Ovary (tissue), 9 donors: ENCODE results near the gene KRTAP4-8. TPM values are rescaled to one million over a fixed set of nuclear protein-coding genes. Genes with fewer than 3 reads are reported as not detected.
"Not testable (repeated sequence)": the region's sequence is repeated elsewhere in the genome, so short reads cannot be mapped to it uniquely, and the experiment has no call there.

ENCODE experiments used
- DNase-seq, 5 donors: peaks; one replicate each; pipeline ENCODE4 v3.0.0-alpha.2; 2019 to 2020
- H3K27ac ChIP-seq, 2 donors: fragments of 200-600 bp; one replicate each; pipeline versions ENCODE4 v1.5.1 to v1.8.0; 2019 to 2022
- H3K27me3 ChIP-seq: fragments of 200-600 bp; one replicate; pipeline ENCODE4 v1.8.0; 2022
- H3K36me3 ChIP-seq: fragments of 200-600 bp; sonication (generic); one replicate; pipeline ENCODE4 v1.5.1; 2019
- H3K4me1 ChIP-seq: one replicate; pipeline ENCODE4 v1.8.1; 2013; ENCODE audit warnings: mild to moderate bottlenecking, moderate library complexity; ENCODE audit not compliant: insufficient read depth
- H3K4me3 ChIP-seq: fragments of 200-600 bp; sonication (generic); one replicate; pipeline ENCODE4 v1.5.1; 2017
- H3K9me3 ChIP-seq, 2 donors: fragments of 200-600 bp in 1 of 2; sonication (generic) in 1 of 2; one replicate each; pipeline versions ENCODE4 v1.5.1 to v1.8.1; 2013 to 2019; ENCODE audit warnings: mild to moderate bottlenecking in 1 of 2, moderate library complexity in 1 of 2
- EP300 ChIP-seq: sonication (generic); formaldehyde crosslinking; IDR thresholded peaks from one replicate; pipeline ENCODE4 v1.6.1; 2017; ENCODE audit warnings: antibody characterized with exemption
- POLR2A ChIP-seq: fragments of 450-650 bp; IDR thresholded peaks from one replicate; pipeline ENCODE4 v1.6.1; 2017; ENCODE audit warnings: antibody characterized with exemption, mild to moderate bottlenecking, moderate library complexity
- WGBS, 3 donors: extraction: QIAGEN DNeasy Blood & Tissue Kit in 1 of 3; methylation state at CpG; one replicate each; pipeline versions ENCODE4 v1.1.5 to v1.1.7; 2013 to 2017; 5-methylcytosine and 5-hydroxymethylcytosine counted together
- intact Hi-C, 4 donors: fragments of 100-400 bp; cut with DNase I; formaldehyde crosslinking; loops; one replicate each; pipeline versions ENCODE4 v1.11.0 to v1.15.1; 2022 to 2023
- polyA plus RNA-seq, 2 donors: library from polyadenylated mRNA; stranded (reverse); fragments of 200-250 nt in 1 of 2; fragments of 350-450 nt in 1 of 2; fragmentation: Illumina TruSeq in 1 of 2; extraction: RNeasy Lipid Tissue Mini Kit (QIAGEN cat#74804) in 1 of 2; gene quantifications; one replicate each; pipeline ENCODE4 v1.2.3, GENCODE V29; 2013 to 2014
- total RNA-seq, 7 donors: library from RNA; depleted of rRNA in 2 of 7; stranded (reverse); fragments of >200 nt in 2 of 7; fragmentation: NEBNext Ultra II Directional in 3 of 7; extraction: Animal tissue kit (Norgen Biotek cat#: 25700) in 3 of 7; gene quantifications; one replicate each; pipeline versions ENCODE4 v1.1.0 to v1.2.4, GENCODE V29; 2016 to 2023
- TF ChIP-seq, protein P1 (sequence below), 3 donors: fragments of 450-650 bp in 2 of 3; fragments of 200-600 bp in 1 of 3; IDR thresholded peaks; one replicate each; pipeline versions ENCODE4 v1.5.1 to v1.8.0; 2016 to 2022; ENCODE audit warnings: antibody characterized with exemption in 3 of 3, mild to moderate bottlenecking in 1 of 3
- donor health status: DM: no; HTN: no; CAD: no; lungs with moderate emphysema.
- donor health status: DM: no; HTN: no; CAD: no.
- donor health status: Bipolar disorder and iron deficiency.
- donor health status: DM: yes; HTN: yes; CAD: no.
- donor health status: DM: no; HTN: no; CAD: no.
- donor health status: DM: yes; HTN: yes; CAD: no.

Gene KRTAP4-8
- total and polyA plus RNA-seq, 9 donors = not detected

DNA sequence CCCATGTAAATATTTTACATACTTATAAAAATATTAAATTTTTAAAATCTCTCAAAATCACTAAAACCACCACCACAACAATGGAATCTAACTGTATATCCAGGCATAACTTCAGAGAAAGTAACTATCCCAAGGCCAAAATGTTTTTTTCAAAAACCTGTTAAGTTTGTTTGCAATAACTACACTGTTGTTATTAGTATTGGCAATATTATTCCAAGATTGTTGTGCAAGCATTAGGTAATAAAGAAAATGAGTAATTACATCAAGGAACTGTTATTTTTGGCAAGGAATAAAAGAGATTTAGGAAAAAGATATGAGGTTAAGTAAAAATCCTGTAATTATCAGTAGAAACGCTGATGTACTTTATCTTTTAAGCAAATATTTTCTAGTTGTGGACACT, 29.4 kb upstream of the KRTAP4-8 start:
- TF ChIP-seq, protein P1, sequence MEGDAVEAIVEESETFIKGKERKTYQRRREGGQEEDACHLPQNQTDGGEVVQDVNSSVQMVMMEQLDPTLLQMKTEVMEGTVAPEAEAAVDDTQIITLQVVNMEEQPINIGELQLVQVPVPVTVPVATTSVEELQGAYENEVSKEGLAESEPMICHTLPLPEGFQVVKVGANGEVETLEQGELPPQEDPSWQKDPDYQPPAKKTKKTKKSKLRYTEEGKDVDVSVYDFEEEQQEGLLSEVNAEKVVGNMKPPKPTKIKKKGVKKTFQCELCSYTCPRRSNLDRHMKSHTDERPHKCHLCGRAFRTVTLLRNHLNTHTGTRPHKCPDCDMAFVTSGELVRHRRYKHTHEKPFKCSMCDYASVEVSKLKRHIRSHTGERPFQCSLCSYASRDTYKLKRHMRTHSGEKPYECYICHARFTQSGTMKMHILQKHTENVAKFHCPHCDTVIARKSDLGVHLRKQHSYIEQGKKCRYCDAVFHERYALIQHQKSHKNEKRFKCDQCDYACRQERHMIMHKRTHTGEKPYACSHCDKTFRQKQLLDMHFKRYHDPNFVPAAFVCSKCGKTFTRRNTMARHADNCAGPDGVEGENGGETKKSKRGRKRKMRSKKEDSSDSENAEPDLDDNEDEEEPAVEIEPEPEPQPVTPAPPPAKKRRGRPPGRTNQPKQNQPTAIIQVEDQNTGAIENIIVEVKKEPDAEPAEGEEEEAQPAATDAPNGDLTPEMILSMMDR (IDR thresholded peaks at IDR 0.05) = no peak
- no peak for TF ChIP-seq EP300
- Histone ChIP-seq H3K27me3 (no peaks in the 10 kb centered on the region), H3K4me3 (no peak overlapping the region), H3K4me1 (no peaks in the 10 kb centered on the region), H3K9me3 (no peaks in the 10 kb centered on the region), H3K36me3 (no peaks in the 10 kb centered on the region), H3K27ac (no peak overlapping the region)
- DNase-seq = no peak
- intact Hi-C loops = no loop called here
- 21 to 54% (median 31%) methylated on average over 1 of the region's 1 CpG for WGBS, 3 donors

DNA sequence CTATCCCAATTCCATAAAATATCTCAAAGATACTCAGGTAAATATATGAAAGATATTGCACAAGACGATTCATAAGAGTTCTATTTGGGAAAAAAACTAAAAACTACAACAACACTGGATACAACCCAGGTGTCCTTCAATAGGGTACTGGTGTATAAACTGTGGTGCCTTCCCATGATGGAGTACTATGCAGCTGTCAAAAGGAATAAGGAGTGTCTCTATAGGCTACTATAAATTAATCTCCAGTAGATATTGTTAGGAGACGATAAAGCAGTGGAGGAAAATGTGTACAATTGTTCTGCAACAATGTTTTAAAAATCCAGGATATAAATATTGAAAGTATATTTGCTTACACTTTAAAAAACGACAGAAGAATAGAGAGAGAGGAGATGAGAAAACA, 28.5 kb upstream of the KRTAP4-8 start:
- Histone ChIP-seq H3K27ac (no peak overlapping the region), H3K36me3 (no peaks in the 10 kb centered on the region), H3K4me3 (no peak overlapping the region), H3K4me1 (no peaks in the 10 kb centered on the region), H3K9me3 (no peaks in the 10 kb centered on the region), H3K27me3 (no peaks in the 10 kb centered on the region)
- TF ChIP-seq POLR2A = no peak
- no peak for TF ChIP-seq EP300
- TF ChIP-seq, protein P1 (IDR thresholded peaks at IDR 0.05) = no peak
- 89 to 91% (median 90%) methylated on average over 3 of the region's 3 CpGs for WGBS, 3 donors
- intact Hi-C loops = no loop called here
- no peak for DNase-seq

DNA sequence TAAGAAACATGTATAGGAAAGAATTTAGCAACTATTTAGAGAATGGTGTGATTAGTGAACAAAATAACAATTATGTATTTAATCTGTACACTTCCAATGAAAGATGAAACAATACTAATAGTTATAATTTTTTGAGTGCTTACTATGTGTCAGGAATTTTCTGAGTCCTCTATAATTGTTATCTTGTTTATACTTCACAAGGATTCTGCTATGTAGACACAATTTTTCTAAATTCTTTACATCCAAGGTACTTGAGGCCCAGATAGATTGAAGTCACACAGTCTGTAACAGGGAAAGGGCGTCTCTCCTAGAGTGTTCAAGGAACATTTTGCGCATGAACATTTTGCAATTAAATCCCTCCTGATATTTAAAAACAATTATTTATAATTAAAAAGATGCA, 27.1 kb upstream of the KRTAP4-8 start:
- 71 to 100% (median 95%) methylated on average over 2 of the region's 2 CpGs for WGBS, 3 donors
- no peak overlapping the region for H3K27ac ChIP-seq
- no peaks in the 10 kb centered on the region for H3K27me3 ChIP-seq
- no peak overlapping the region for H3K4me3 ChIP-seq
- H3K4me1 ChIP-seq = no peaks in the 10 kb centered on the region
- no peaks in the 10 kb centered on the region for H3K9me3 ChIP-seq
- intact Hi-C loops = no loop called here
- TF ChIP-seq, protein P1 (IDR thresholded peaks at IDR 0.05) = no peak
- no peak for TF ChIP-seq EP300
- TF ChIP-seq POLR2A = no peak
- no peak for DNase-seq
- no peaks in the 10 kb centered on the region for H3K36me3 ChIP-seq

DNA sequence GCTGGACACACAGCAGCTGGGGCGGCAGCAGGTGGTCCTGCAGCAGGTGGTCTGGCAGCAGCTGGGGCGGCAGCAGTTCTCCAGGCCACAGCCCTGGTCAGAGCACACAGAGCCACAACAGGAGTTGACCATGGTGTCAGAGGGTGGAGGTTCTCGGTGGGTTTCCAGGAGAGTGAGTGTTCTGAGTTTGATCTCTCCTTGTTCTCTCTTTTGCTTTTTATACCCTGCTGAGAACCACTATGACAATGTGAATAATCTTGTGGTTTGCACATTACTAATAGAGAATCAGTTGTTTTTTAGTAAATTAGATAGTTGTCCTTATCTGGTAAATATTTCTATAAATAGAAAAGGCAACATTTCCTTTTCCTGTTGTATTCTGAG, 26.0 kb upstream of the KRTAP4-8 start, which contains the start of gene KRTAP4-12:
KRTAP4-12 (minus strand) TSS at position 192 of the 381 bp plus-strand sequence; CDS start at position 132, 60 bp downstream.
- intact Hi-C loops = not testable (repeated sequence)
- 77 to 80% (median 78%) methylated on average over 3 of the region's 3 CpGs for WGBS, 3 donors

DNA sequence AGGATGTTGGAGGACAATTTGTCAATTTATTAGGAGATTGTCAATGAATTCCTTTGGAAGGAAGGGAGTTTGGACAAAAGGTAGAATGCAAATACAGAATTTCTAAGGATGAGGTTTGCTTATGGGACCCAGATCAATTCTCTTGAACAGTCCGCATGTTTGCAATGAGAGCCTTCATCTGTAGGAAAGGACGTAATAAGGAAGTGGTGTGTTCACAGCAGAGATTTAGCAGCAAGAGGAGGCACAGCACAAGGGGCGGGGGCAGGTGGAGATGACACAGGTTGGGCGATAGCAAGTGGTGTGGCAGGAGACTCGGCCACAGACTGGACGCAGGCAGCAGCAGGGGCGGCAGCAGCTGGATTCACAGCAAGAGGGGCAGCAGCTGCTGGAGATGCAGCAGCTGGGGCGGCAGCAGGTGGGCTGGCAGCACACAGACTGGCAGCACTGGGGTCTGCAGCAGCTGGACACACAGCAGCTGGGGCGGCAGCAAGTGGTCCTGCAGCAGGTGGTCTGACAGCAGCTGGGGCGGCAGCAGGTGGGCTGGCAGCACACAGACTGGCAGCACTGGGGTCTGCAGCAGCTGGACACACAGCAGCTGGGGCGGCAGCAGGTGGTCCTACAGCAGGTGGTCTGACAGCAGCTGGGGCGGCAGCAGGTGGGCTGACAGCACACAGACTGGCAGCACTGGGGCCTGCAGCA, 25.5 kb upstream of the KRTAP4-8 start:
- H3K4me3 ChIP-seq, H3K27ac ChIP-seq, H3K9me3 ChIP-seq, H3K36me3 ChIP-seq, H3K4me1 ChIP-seq, intact Hi-C loops, DNase-seq, H3K27me3 ChIP-seq: not testable (repeated sequence)
- WGBS, 3 donors = 79 to 84% (median 79%) methylated on average over 12 of the region's 12 CpGs

More for the DNA sequence above, 26.0 kb upstream of the KRTAP4-8 start, which contains the start of gene KRTAP4-12:
- not testable (repeated sequence) for H3K9me3 ChIP-seq, H3K27me3 ChIP-seq, H3K4me3 ChIP-seq, H3K27ac ChIP-seq, H3K36me3 ChIP-seq, H3K4me1 ChIP-seq, DNase-seq
